ENCODE results near the gene NDUFA9.

DNA sequence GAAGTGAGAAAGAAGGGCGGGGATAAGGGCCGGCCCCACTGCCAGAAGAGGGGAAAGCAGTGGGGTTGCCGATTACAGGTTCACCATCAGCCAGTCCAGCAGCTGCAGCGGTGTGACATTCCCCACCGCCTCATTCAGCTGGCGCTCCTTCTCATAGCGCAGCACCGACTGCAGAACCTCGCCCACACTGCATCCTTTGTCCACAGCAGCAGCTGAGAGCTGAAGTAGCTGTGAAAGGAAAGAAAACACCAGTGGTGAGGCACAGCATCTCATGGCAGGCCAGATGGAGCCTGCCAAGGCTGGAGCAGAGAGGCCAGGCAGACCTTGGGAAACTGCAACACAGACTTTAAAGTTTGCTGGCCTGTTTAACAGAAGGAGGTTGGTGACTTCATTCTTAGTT, 33.2 kb upstream of the NDUFA9 start:
- TF ChIP-seq, protein P1, sequence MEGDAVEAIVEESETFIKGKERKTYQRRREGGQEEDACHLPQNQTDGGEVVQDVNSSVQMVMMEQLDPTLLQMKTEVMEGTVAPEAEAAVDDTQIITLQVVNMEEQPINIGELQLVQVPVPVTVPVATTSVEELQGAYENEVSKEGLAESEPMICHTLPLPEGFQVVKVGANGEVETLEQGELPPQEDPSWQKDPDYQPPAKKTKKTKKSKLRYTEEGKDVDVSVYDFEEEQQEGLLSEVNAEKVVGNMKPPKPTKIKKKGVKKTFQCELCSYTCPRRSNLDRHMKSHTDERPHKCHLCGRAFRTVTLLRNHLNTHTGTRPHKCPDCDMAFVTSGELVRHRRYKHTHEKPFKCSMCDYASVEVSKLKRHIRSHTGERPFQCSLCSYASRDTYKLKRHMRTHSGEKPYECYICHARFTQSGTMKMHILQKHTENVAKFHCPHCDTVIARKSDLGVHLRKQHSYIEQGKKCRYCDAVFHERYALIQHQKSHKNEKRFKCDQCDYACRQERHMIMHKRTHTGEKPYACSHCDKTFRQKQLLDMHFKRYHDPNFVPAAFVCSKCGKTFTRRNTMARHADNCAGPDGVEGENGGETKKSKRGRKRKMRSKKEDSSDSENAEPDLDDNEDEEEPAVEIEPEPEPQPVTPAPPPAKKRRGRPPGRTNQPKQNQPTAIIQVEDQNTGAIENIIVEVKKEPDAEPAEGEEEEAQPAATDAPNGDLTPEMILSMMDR (IDR thresholded peaks at IDR 0.05), result no peak
- TF ChIP-seq POLR2A (IDR thresholded peaks at IDR 0.05), result no peak

All from thyroid gland (tissue), 4 donors.